H1 (cell line): Measurements from ENCODE around the gene TEAD1. TPM values are rescaled to one million over a fixed set of nuclear protein-coding genes. Genes with fewer than 3 reads are reported as not detected.
A peak's percentile ranks its signal among the peaks of the same experiment; 100 is the strongest.

Experiments used
- SIRT6 ChIP-seq: IDR thresholded peaks from one replicate; pipeline ENCODE4 v1.7.1; 2012; ENCODE audit warnings: low read length, inconsistent platforms
- SP1 ChIP-seq: IDR thresholded peaks from 2 replicates; pipeline ENCODE4 v1.6.1; 2011; ENCODE audit warnings: low read depth, low read length
- polyA plus RNA-seq, 7 experiments: library from polyadenylated mRNA; depleted of rRNA in 3 of 7; stranded (reverse) in 5 of 7; unstranded in 2 of 7; fragments of >200 nt in 5 of 7; fragments of 200-250 nt in 2 of 7; gene quantifications; 1 replicate in 5 of 7; 2 replicates in 1 of 7; 4 replicates in 1 of 7; pipeline versions ENCODE4 v1.2.1 to v1.2.3, GENCODE V29; 2011 to 2013; ENCODE audit warnings: missing spikeins in 2 of 7, mixed read lengths in 2 of 7
- total RNA-seq: library from RNA; stranded (reverse); fragmentation: NEBNext Ultra II Directional; extraction: Animal tissue kit (Norgen Biotek cat#: 25700); gene quantifications from 2 replicates; pipeline ENCODE4 v1.2.1, GENCODE V29; 2021

TEAD1 gene
- total and polyA plus RNA-seq, 2 of the 8 experiments (the other 6 are each of a cell fraction or from before 2014, with no cell fraction given): 15.6 to 67.4 TPM

DNA sequence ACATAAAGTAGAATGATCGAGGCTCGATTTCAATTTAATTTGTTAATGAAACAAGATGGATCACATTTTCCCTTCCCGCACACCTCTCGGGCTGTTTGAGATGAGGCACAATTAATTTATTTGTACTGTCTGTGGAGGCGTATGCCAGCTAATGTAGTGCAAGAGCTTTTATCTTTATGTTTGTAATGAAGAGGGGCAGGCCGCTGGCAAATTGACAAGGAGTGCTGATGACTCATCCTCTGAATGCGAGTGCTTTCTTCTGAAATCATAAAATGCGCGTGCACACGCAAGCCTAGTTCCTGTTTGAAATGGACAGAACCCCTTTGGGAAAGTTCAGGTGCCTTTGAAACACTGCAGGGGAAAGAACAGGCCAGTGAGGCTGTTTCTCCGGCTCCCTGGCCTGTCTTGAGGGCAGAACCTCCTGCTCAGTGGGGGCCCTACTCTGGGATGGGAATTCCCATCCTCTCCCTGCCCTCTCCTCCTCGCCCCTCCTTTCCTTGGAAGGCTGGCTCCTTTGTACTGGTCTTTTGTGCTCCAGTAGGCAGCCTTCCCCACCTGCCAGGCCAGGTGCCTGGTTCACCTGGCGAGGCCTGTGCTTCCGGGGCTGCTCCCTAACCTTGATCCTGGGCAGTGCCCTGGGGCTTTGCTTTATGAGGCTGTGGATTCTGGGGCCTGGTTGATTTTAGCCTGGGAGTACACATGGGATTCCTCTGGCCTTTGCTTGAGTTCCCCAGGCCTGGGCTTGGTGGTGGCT is 50.3 kb downstream of the TEAD1 start (continued):
- TF ChIP-seq SIRT6 (no peak), SP1 (peak; percentile 47; the same call in 1 of the 2 replicates)
